ENCODE results near the gene MARK1.

MARK1 gene

DNA sequence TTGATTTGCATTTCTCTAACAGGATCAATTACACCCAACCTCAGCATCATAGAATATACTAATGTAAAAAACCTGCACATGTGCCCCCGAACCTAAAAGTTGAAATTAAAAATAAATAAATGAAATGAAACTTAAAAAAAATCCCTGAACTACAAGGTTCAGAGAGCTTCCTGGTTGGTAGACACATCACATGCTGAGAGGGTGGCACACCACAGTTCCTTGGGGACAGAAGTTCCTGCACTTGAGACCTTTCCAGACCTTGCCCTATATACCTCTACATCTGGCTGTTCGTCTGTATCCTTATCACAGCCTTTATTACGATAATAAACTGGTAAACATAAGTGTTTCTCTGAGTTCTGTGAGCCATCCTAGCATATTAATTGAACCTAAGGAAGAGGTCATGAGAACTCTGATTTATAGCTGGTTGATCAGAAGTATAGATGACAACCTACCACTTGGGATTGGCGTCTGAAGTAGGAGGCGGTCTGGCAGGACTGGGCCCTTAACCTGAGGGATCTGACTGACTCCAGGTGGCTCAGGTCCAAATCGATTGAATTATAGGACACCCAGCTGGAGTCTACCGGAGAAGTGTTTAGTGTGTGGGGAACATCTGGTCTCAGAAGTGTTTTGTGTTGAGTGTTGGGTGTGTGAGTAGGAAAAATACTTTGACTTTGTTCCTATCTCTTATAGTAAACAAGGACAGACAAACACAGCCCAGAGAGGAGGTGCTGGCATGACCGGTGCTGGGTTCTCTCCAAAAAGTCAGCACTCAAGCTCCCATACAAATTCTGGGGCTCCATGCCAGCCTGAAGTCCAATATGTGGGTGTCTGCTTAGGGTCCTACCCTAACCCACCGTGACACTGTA is 181.2 kb downstream of the MARK1 start:
- no peak overlapping the region for H3K4me3 ChIP-seq (ENCODE audit: low read length)
- DNase-seq (ENCODE audit: low read depth): no peak
- TF ChIP-seq, protein P1, sequence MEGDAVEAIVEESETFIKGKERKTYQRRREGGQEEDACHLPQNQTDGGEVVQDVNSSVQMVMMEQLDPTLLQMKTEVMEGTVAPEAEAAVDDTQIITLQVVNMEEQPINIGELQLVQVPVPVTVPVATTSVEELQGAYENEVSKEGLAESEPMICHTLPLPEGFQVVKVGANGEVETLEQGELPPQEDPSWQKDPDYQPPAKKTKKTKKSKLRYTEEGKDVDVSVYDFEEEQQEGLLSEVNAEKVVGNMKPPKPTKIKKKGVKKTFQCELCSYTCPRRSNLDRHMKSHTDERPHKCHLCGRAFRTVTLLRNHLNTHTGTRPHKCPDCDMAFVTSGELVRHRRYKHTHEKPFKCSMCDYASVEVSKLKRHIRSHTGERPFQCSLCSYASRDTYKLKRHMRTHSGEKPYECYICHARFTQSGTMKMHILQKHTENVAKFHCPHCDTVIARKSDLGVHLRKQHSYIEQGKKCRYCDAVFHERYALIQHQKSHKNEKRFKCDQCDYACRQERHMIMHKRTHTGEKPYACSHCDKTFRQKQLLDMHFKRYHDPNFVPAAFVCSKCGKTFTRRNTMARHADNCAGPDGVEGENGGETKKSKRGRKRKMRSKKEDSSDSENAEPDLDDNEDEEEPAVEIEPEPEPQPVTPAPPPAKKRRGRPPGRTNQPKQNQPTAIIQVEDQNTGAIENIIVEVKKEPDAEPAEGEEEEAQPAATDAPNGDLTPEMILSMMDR (conservative IDR thresholded peaks at IDR 0.05; ENCODE audit: low read length): no peak

- TF ChIP-seq, protein P1 (conservative IDR thresholded peaks at IDR 0.05; ENCODE audit: low read length): no peak
- H3K4me3 ChIP-seq (ENCODE audit: low read length): no peak overlapping the region
- no peak for DNase-seq (ENCODE audit: low read depth)
Measured at GRCh38 chr1:220710333-220710732, 182.4 kb downstream of the MARK1 start.

DNA sequence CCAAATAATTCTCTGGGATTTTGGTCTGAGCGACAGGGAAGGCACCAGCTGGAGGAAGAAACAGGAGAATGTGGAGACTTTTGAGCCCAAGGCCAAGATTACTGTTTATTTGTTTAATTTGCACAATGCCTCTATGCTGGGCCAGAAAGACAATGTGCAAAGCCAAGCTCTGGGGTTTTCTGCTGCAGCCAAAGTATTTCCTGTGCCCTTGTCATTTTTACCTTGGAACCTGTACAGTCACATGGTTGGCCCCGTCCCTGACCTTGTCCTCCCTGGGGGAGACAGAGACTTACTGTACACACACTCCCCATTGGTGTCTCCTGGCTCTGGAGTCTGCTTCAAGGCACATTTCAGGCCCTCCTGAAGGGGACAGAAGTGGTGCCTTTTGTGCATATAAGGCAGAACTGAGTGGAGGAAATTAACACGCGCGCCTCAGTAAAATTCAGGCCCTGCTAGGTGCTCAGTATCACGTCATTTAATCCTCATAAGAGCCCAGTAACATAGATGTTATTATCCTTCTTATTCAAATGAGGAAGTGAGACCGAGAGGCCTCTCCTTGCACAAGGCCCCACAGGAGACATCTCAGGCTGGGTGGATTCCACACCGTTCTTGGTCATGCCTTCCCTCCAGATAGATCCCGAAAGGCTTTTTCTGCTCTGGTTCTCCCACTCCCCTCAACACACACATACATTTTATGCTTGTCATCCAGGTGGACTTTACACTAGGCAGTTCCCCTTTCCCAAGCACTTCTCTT is 183.3 kb downstream of the MARK1 start:
- no peak overlapping the region for H3K4me3 ChIP-seq (ENCODE audit: low read length)
- DNase-seq (ENCODE audit: low read depth): no peak
- TF ChIP-seq, protein P1 (conservative IDR thresholded peaks at IDR 0.05; ENCODE audit: low read length): no peak
